ENCODE data around the gene ZNF423. TPM values are rescaled to one million over a fixed set of nuclear protein-coding genes. Genes with fewer than 3 reads are reported as not detected.

The ZNF423 gene
- total RNA-seq, 4 donors from 2014 or later, result 0.67 to 3.7 (median 2.2) TPM

DNA sequence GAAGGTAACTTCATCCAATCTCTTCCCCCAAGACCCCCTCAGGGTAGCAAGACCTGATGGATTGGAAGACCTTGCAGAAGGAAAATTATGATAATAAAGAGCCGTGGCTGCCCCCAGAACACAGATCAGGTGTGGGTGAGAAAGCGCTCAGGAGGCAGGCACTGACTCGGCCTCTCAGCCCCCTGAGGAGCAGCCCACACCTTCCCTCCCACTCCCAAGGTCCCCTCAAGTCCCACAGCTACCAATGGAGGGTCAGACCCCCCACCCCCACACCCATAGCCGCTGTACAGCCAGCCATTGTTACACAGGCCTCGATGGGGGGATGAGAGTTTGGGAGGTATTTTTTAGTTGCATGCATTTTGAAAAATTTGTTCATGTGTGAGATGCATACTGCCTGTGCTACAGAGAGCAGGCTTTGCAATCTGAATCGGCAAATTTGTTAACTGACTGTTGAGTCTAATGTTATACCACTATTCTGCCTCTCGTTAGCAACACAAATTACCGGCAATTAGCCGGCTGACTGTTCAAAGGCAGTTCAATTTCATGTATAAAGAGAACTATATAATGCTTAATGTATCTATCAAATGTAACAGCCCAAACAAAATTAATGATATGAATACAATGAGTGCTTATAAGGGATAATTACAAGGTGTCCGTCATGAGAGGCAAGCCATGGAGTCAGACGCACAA, 270.6 kb downstream of the ZNF423 start:
- H3K4me3 ChIP-seq (ENCODE audit: low read depth, poor library complexity, severe bottlenecking), result no peak overlapping the region
- no peak for DNase-seq (ENCODE audit: low spot score in 2 of 2)
- intact Hi-C loops (cut with DNase I; ENCODE audit: low total_unique reads), result no loop called here
- no peak for TF ChIP-seq POLR2A (IDR thresholded peaks at IDR 0.05)
- TF ChIP-seq CTCF (IDR thresholded peaks at IDR 0.05), result no peak
- WGBS, 2 donors, result 91 to 95% methylated on average over 11 of the region's 11 CpGs

DNA sequence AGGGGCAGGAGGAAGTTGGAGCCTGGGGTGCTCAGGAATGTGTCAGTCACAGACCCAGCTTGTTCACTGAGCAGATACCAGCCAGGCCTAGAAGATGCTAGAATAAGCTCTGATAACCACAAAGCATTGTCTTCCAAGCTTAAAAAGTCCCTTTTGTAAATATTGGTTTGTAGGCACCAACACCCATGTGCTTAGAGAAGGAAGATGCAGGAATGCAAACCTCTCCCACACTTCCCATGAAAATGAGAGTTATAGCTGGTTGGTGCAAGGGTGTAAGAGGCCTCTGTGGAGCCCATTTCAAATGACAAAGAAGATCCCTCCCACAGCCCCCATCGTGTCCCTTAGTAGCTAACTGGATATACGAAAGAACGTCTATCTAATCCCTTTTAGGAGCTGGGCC, 272.0 kb downstream of the ZNF423 start:
- WGBS, 2 donors, result 80 to 88% methylated on average over 3 of the region's 3 CpGs
- intact Hi-C loops (cut with DNase I; ENCODE audit: low total_unique reads), result no loop called here
- DNase-seq (ENCODE audit: low spot score in 2 of 2), result no peak
- no peak for TF ChIP-seq POLR2A (IDR thresholded peaks at IDR 0.05)
- TF ChIP-seq CTCF (IDR thresholded peaks at IDR 0.05), result no peak
- no peak overlapping the region for H3K4me3 ChIP-seq (ENCODE audit: low read depth, poor library complexity, severe bottlenecking)

- no peak overlapping the region for H3K4me3 ChIP-seq (ENCODE audit: low read depth, poor library complexity, severe bottlenecking)
- no peak for TF ChIP-seq POLR2A (IDR thresholded peaks at IDR 0.05)
- TF ChIP-seq CTCF (IDR thresholded peaks at IDR 0.05), result no peak
- intact Hi-C loops (cut with DNase I; ENCODE audit: low total_unique reads), result no loop called here
- no peak for DNase-seq (ENCODE audit: low spot score in 2 of 2)
- 48 to 55% methylated on average over 13 of the region's 13 CpGs for WGBS, 2 donors
Observed at GRCh38 chr16:49581630-49582298, 274.1 kb downstream of the ZNF423 start.

- 80 to 93% methylated on average over 16 of the region's 16 CpGs for WGBS, 2 donors
- TF ChIP-seq CTCF (IDR thresholded peaks at IDR 0.05) (no peak), POLR2A (IDR thresholded peaks at IDR 0.05) (no peak)
- intact Hi-C loops (cut with DNase I; ENCODE audit: low total_unique reads), result no loop called here
Observed at GRCh38 chr16:49580751-49581303, 275.1 kb downstream of the ZNF423 start.

DNA sequence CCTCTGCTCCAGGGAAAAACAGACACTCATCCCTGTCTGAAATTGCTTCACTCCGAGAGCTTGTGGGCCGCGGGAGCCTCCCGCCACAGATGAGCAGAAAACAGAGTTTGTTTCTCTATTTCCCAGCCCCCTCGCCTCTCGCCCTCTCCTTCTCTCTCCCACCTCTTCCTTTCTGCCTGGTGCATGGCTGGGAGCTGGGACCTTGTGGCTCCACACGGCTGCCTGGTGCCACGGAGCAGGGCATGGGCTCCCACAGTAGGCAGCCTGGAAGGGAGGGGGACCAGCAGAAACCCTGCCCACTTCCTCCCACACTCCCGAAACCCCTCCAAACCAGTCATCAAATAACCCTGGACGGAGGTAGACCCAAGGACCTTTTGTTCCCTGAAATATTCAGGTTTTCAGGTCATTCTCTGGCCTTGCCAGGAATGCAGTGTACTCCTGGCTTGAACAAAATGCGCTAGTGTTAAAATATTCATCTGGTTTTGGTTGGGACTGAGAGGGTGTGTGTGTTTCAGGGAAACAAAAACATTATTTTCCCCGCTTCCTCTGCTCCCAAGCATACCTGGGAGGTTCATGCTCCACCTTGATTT, 277.4 kb downstream of the ZNF423 start:
- H3K4me3 ChIP-seq (ENCODE audit: low read depth, poor library complexity, severe bottlenecking), result no peak overlapping the region
- no peak for DNase-seq (ENCODE audit: low spot score in 2 of 2)
- 82 to 92% methylated on average over 12 of the region's 12 CpGs for WGBS, 2 donors
- TF ChIP-seq POLR2A (IDR thresholded peaks at IDR 0.05) (no peak), CTCF (IDR thresholded peaks at IDR 0.05) (no peak)
- intact Hi-C loops (cut with DNase I; ENCODE audit: low total_unique reads), result no loop called here

More at GRCh38 chr16:49580751-49581303, 275.1 kb downstream of the ZNF423 start:
- H3K4me3 ChIP-seq (ENCODE audit: low read depth, poor library complexity, severe bottlenecking), result no peak overlapping the region
- DNase-seq (ENCODE audit: low spot score in 2 of 2), result no peak

Measured in lower leg skin (tissue), 4 donors.